K562 (cell line): ENCODE data around the gene PPIH. TPM values are rescaled to one million over a fixed set of nuclear protein-coding genes. Genes with fewer than 3 reads are reported as not detected.

Source experiments
- BRD9 ChIP-seq: fragments of 450-650 bp; IDR thresholded peaks from 2 replicates; pipeline ENCODE4 v1.6.1; 2018; ENCODE audit warnings: low read depth; ENCODE audit not compliant: partially characterized antibody
- CEBPB ChIP-seq: fragments of 450-650 bp; IDR thresholded peaks from 2 replicates; pipeline ENCODE4 v1.6.1; 2016; ENCODE audit warnings: missing genetic modification characterization, missing compliant biosample characterization
- CREBBP ChIP-seq: IDR thresholded peaks from one replicate; pipeline ENCODE4 v1.6.1; 2012; ENCODE audit warnings: low read depth, mild to moderate bottlenecking, control low read depth, inconsistent platforms, low read length
- CREM ChIP-seq: IDR thresholded peaks from 2 replicates; pipeline ENCODE4 v1.6.1; 2014; ENCODE audit warnings: antibody characterized with exemption, low read depth
- E2F4 ChIP-seq: sonication (generic); formaldehyde crosslinking; IDR thresholded peaks from 2 replicates; pipeline ENCODE4 v1.8.0; 2022; ENCODE audit warnings: mild to moderate bottlenecking, low read depth, missing genetic modification reagents
- GATAD2A ChIP-seq: fragments of 450-650 bp; IDR thresholded peaks from 2 replicates; pipeline ENCODE4 v1.6.1; 2017
- GTF2E2 ChIP-seq: fragments of 200-800 bp; sonication (Bioruptor generic); IDR thresholded peaks from 2 replicates; pipeline ENCODE4 v1.6.1; 2016; ENCODE audit warnings: missing genetic modification characterization, missing compliant biosample characterization
- NELFE ChIP-seq: IDR thresholded peaks from 2 replicates; pipeline ENCODE4 v1.6.1; 2011; ENCODE audit warnings: mild to moderate bottlenecking; ENCODE audit not compliant: insufficient read depth, insufficient read length
- NR2C2 ChIP-seq, 2 experiments: fragments of 200-800 bp in 1 of 2; sonication (Bioruptor generic) in 1 of 2; sonication (generic) in 1 of 2; formaldehyde crosslinking in 1 of 2; IDR thresholded peaks; 2 replicates each; pipeline versions ENCODE4 v1.6.1 to v1.8.0; 2016 to 2022; ENCODE audit warnings: mild to moderate bottlenecking in 1 of 2, missing compliant biosample characterization in 1 of 2, missing genetic modification characterization in 1 of 2, missing genetic modification reagents in 1 of 2
- SAFB2 ChIP-seq: fragments of 200-400 bp; formaldehyde crosslinking; IDR thresholded peaks from 2 replicates; pipeline ENCODE4 v1.6.1; 2018; ENCODE audit warnings: borderline replicate concordance, low read length, low read depth, moderate library complexity; ENCODE audit not compliant: severe bottlenecking
- STAT5A ChIP-seq: IDR thresholded peaks from 2 replicates; pipeline ENCODE4 v1.6.1; 2012; ENCODE audit warnings: low read length, inconsistent platforms, borderline replicate concordance
- TAL1 ChIP-seq: fragments of 450-650 bp; IDR thresholded peaks from 2 replicates; pipeline ENCODE4 v1.6.1; 2016; ENCODE audit warnings: mild to moderate bottlenecking
- TBL1XR1 ChIP-seq, 2 experiments: IDR thresholded peaks; 2 replicates each; pipeline ENCODE4 v1.6.1; 2012; ENCODE audit warnings: improper control_type of control experiment in 2 of 2, low read length in 2 of 2, mild to moderate bottlenecking in 1 of 2
- TEAD1 ChIP-seq, 2 experiments: fragments of 450-650 bp in 1 of 2; sonication (generic) in 1 of 2; formaldehyde crosslinking; IDR thresholded peaks; 2 replicates each; pipeline versions ENCODE4 v1.4.0 to v1.8.0; 2020 to 2022; ENCODE audit warnings: mild to moderate bottlenecking in 2 of 2, missing genetic modification reagents in 1 of 2
- U2AF1 ChIP-seq: fragments of 200-400 bp; formaldehyde crosslinking; optimal IDR thresholded peaks from 2 replicates; pipeline ENCODE3; 2017; ENCODE audit warnings: mild to moderate bottlenecking, low read depth, low read length, moderate library complexity
- ZBTB2 ChIP-seq: fragments of 450-650 bp; IDR thresholded peaks from 2 replicates; pipeline ENCODE4 v1.6.1; 2016; ENCODE audit warnings: antibody characterized with exemption
- ZFP91 ChIP-seq: sonication (generic); formaldehyde crosslinking; IDR thresholded peaks from 2 replicates; pipeline ENCODE4 v1.8.0; 2022; ENCODE audit warnings: mild to moderate bottlenecking, missing genetic modification reagents
- ZNF165 ChIP-seq: fragments of 250-450 bp; sonication (Bioruptor Pico); IDR thresholded peaks from 2 replicates; pipeline ENCODE4 v1.4.0; 2020; ENCODE audit warnings: borderline replicate concordance
- ZNF224 ChIP-seq: sonication (generic); formaldehyde crosslinking; IDR thresholded peaks from 2 replicates; pipeline ENCODE4 v1.8.0; 2022; ENCODE audit warnings: mild to moderate bottlenecking, missing genetic modification reagents
- ZNF511 ChIP-seq: sonication (generic); formaldehyde crosslinking; IDR thresholded peaks from 2 replicates; pipeline ENCODE4 v1.8.0; 2022; ENCODE audit warnings: mild to moderate bottlenecking, missing genetic modification reagents
- polyA plus RNA-seq, 8 experiments: library from polyadenylated mRNA; depleted of rRNA in 4 of 8; stranded (reverse) in 5 of 8; unstranded in 3 of 8; fragments of >200 nt; fragmentation: Nextera tagmentation in 2 of 8; fragmentation: Illumina TruSeq in 1 of 8; extraction: Ambion mirVana in 2 of 8; extraction: Trizol in 1 of 8; gene quantifications; 2 replicates each; pipeline versions ENCODE4 v1.2.1 to v1.2.3, GENCODE V29; 2011 to 2014; ENCODE audit warnings: inconsistent platforms in 1 of 8, missing spikeins in 1 of 8
- total RNA-seq, 7 experiments: library from RNA; depleted of rRNA in 6 of 7; stranded (reverse); fragments of >200 nt in 6 of 7; fragmentation: Illumina TruSeq in 2 of 7; extraction: Trizol in 2 of 7; gene quantifications; 2 replicates each; pipeline versions ENCODE4 v1.2.1 to v1.2.3, GENCODE V29; 2011 to 2021; ENCODE audit warnings: low replicate concordance in 1 of 7

The PPIH gene
- total and polyA plus RNA-seq, 9 of the 15 experiments (the other 6 are each of a cell fraction or from before 2014, with no cell fraction given) = 197 to 470 (median 277) TPM

GRCh38 chr1:42658877-42659337 lies 684 bp downstream of the PPIH start (continued):
- TF ChIP-seq SAFB2 (no peak), E2F4 (0 out of 2 replicates have a peak, but pooled peaks have one; percentile 47), TBL1XR1 (IDR thresholded peaks at IDR 0.05; ENCODE audit: low read length in 2 of 2) (0 out of 4 replicates have a peak, but pooled peaks of 1 of the 2 experiments have one; percentile 22), GATAD2A (no peak), TEAD1 (CRISPR knock-in tag; IDR thresholded peaks at IDR 0.05) (no peak), BRD9 (no peak), CREBBP (no peak), NELFE (no peak), U2AF1 (no peak), TAL1 (no peak), ZBTB2 (no peak), CEBPB (tag) (no peak), ZNF165 (no peak), CREM (peak; percentile 43), ZFP91 (CRISPR knock-in tag) (0 out of 2 replicates have a peak, but pooled peaks have one; percentile 47), ZNF511 (CRISPR knock-in tag) (0 out of 2 replicates have a peak, but pooled peaks have one; percentile 12), STAT5A (no peak), GTF2E2 (0 out of 2 replicates have a peak, but pooled peaks have one; percentile 1), NR2C2 (CRISPR knock-in tag; IDR thresholded peaks at IDR 0.05) (no peak), NR2C2 (tag; IDR thresholded peaks at IDR 0.05) (0 out of 2 replicates have a peak, but pooled peaks have one; percentile 6), ZNF224 (CRISPR knock-in tag) (0 out of 2 replicates have a peak, but pooled peaks have one; percentile 44)
